HFFc6 (cell line): ENCODE data around the gene HK3. TPM values are rescaled to one million over a fixed set of nuclear protein-coding genes. Genes with fewer than 3 reads are reported as not detected.

Experiments
- DNase-seq: peaks from one replicate; pipeline ENCODE4 v3.0.0-alpha.2; 2018
- H3K27ac Mint-ChIP-seq: 2 replicates; pipeline ENCODE4 v1.8.0; 2020; ENCODE audit warnings: mild to moderate bottlenecking, mixed read lengths
- H3K27me3 Mint-ChIP-seq: 2 replicates; pipeline ENCODE4 v1.8.0; 2021; ENCODE audit warnings: mild to moderate bottlenecking, moderate library complexity, mixed read lengths; ENCODE audit not compliant: insufficient read depth
- H3K36me3 Mint-ChIP-seq: 2 replicates; pipeline ENCODE4 v1.8.0; 2021; ENCODE audit warnings: low read depth, mixed read lengths
- H3K4me1 Mint-ChIP-seq: 2 replicates; pipeline ENCODE4 v1.8.0; 2020; ENCODE audit warnings: low read depth, mixed read lengths
- H3K4me3 Mint-ChIP-seq: 2 replicates; pipeline ENCODE4 v1.8.0; 2020; ENCODE audit warnings: mild to moderate bottlenecking, moderate library complexity, mixed read lengths
- H3K9me3 Mint-ChIP-seq: 2 replicates; pipeline ENCODE4 v1.8.0; 2020; ENCODE audit warnings: mild to moderate bottlenecking, mixed read lengths
- total RNA-seq, 6 experiments: library from RNA; stranded (reverse); fragmentation: NEBNext Ultra II Directional; extraction: Animal tissue kit (Norgen Biotek cat#: 25700); gene quantifications; 2 replicates in 1 of 6; 3 replicates in 5 of 6; pipeline ENCODE4 v1.2.3, GENCODE V29; 2021
- TF ChIP-seq, protein P1 (sequence below): fragments of 200-600 bp; sonication (generic); IDR thresholded peaks from 2 replicates; pipeline ENCODE4 v1.5.0; 2021; ENCODE audit warnings: antibody characterized with exemption, mild to moderate bottlenecking

Gene HK3
- total RNA-seq, 6 experiments from 2014 or later: not detected

DNA sequence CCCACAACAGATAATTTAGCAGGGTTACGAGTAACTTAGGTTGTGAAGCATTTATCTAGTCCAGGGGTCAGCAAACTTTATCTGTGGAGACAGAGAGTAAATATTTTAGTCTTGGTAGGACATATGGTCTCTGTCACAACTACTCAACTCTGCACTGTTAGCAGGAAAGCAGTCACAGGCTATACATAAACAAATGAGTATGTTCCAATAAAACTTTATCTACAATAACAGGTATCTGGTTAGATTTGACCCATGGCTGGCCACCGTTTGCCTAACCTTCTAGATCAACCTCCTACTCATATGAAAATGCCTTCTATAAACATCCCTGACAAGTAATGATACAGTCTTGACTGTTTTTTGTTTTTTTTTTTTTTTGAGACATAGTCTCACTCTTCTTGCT, 13.0 kb upstream of the HK3 start:
- H3K27me3 Mint-ChIP-seq: no peaks in the 10 kb centered on the region
- H3K4me3 Mint-ChIP-seq: no peak overlapping the region
- DNase-seq: no peak
- peaks cover 13% of the 10 kb centered on the region for H3K36me3 Mint-ChIP-seq
- TF ChIP-seq, protein P1, sequence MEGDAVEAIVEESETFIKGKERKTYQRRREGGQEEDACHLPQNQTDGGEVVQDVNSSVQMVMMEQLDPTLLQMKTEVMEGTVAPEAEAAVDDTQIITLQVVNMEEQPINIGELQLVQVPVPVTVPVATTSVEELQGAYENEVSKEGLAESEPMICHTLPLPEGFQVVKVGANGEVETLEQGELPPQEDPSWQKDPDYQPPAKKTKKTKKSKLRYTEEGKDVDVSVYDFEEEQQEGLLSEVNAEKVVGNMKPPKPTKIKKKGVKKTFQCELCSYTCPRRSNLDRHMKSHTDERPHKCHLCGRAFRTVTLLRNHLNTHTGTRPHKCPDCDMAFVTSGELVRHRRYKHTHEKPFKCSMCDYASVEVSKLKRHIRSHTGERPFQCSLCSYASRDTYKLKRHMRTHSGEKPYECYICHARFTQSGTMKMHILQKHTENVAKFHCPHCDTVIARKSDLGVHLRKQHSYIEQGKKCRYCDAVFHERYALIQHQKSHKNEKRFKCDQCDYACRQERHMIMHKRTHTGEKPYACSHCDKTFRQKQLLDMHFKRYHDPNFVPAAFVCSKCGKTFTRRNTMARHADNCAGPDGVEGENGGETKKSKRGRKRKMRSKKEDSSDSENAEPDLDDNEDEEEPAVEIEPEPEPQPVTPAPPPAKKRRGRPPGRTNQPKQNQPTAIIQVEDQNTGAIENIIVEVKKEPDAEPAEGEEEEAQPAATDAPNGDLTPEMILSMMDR: no peak
- H3K4me1 Mint-ChIP-seq: no peaks in the 10 kb centered on the region
- H3K9me3 Mint-ChIP-seq: no peaks in the 10 kb centered on the region
- no peak overlapping the region for H3K27ac Mint-ChIP-seq

DNA sequence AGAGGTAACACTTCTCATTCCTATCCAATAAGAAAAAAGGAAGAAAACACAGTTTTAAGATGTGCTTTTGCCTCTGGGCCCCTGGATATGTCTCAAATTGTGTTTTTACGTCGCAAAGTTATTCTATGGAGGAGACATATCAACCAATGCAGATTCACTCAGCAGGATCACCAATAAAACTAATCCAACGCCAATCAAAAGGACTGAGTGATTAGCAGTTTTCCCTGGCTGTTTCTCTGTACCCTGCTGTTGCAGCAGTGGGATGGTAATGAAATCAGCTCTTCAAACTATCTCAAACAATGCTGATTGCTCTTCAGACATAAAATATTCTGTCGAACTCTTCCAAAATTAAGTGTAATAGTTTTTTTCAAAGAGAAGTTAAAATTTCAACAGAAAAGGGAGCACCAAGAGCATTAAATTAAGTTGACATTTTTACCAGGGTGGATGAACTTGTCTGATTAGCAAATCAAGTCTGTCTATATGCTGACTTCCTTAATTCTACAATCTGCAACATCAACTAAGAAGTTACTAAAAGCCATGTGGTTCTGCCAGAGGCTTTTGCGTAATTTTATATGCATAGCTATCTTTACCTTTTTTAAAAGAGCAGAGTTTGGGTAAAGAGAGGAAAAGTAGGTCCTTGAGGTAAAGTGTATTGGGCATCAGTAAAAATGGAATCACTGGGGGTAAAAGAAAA, 9.7 kb upstream of the HK3 start:
- no peaks in the 10 kb centered on the region for H3K9me3 Mint-ChIP-seq
- H3K36me3 Mint-ChIP-seq: peaks cover 25% of the 10 kb centered on the region
- TF ChIP-seq, protein P1: no peak
- no peaks in the 10 kb centered on the region for H3K4me1 Mint-ChIP-seq
- no peaks in the 10 kb centered on the region for H3K27me3 Mint-ChIP-seq
- H3K4me3 Mint-ChIP-seq: no peak overlapping the region
- H3K27ac Mint-ChIP-seq: no peak overlapping the region
- no peak for DNase-seq

DNA sequence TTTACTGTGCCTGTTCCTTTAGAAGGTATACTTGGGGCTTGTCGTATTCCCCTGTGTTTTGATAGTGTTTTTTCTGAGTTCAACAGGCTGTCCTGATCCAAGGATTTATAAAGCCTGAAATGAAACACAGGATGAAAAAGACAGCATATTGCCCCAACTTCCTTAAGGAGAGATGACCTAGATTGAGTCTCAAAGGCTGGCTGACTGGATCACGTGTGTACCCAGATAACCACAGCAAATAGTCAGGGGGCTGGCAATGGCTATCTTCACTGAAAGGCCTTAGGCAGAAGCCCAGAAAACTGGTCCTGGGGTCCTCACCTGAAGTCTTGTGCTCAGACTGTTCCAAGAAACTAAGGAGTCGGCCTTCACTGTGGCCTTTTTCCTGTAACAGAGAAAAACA, 7.7 kb upstream of the HK3 start:
- Mint-ChIP-seq H3K9me3 (no peaks in the 10 kb centered on the region), H3K4me3 (no peak overlapping the region), H3K4me1 (no peaks in the 10 kb centered on the region), H3K27ac (no peak overlapping the region), H3K36me3 (peaks cover 25% of the 10 kb centered on the region), H3K27me3 (no peaks in the 10 kb centered on the region)
- DNase-seq: no peak
- TF ChIP-seq, protein P1: no peak

DNA sequence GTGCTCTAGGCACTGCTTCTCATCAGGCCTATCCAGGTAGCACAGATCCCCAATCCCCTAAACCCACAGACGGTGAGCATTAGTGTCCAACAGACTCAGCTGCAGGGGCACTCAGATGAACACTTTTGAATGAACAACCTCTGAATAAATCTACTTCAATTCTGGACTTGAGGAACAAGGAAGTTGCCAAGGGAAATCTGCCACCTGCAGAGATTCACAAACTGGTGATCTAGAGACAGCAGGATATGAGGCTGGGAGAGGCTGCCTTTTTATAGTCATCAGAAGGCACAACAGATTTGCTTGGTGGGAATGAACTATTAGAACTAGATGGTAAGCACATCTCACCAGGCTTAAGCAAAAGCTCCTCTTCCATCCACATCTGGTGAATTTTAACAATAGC, 7.0 kb upstream of the HK3 start:
- no peaks in the 10 kb centered on the region for H3K27me3 Mint-ChIP-seq
- peaks cover 25% of the 10 kb centered on the region for H3K36me3 Mint-ChIP-seq
- no peaks in the 10 kb centered on the region for H3K4me1 Mint-ChIP-seq
- H3K9me3 Mint-ChIP-seq: no peaks in the 10 kb centered on the region
- H3K27ac Mint-ChIP-seq: no peak overlapping the region
- DNase-seq: no peak
- TF ChIP-seq, protein P1: no peak
- no peak overlapping the region for H3K4me3 Mint-ChIP-seq

DNA sequence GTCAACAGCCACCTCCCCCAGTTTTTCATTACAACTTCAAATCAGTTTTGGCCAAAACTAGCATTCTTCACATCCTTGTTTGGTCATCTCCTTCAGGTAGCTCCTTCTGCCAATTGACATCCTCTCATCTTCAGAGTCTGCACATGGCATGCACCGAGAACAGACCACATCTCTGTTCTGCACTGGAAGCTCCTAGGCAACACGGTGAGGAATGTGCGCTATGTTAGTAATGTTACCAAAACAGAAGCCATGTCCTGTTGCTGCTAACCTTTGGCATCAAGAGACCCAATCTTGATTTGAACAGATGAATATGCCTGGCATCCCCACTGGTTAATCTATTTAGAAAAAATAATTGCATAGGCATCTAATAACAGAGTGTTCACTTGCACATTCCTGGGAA, 5.1 kb upstream of the HK3 start:
- no peak overlapping the region for H3K27ac Mint-ChIP-seq
- peaks cover 25% of the 10 kb centered on the region for H3K36me3 Mint-ChIP-seq
- no peak overlapping the region for H3K4me3 Mint-ChIP-seq
- TF ChIP-seq, protein P1: no peak
- DNase-seq: no peak
- H3K9me3 Mint-ChIP-seq: no peaks in the 10 kb centered on the region
- H3K27me3 Mint-ChIP-seq: no peaks in the 10 kb centered on the region; the same call in none of the 2 replicates
- no peaks in the 10 kb centered on the region for H3K4me1 Mint-ChIP-seq
